IMR-90 (cell line): ENCODE results near the gene TP53BP1. TPM values are rescaled to one million over a fixed set of nuclear protein-coding genes. Genes with fewer than 3 reads are reported as not detected.

Experiments used
- ATAC-seq: fragments of 200-7000 bp; cut with Tn5 transposase; 2 replicates; pipeline ENCODE4 v1.9.1; 2020; ENCODE audit warnings: low read depth, mild to moderate bottlenecking, moderate library complexity
- BruUV-seq: library from RNA; stranded (reverse); fragments of 400-500 nt; replicated peaks from 2 replicates; lab custom pipeline; 2021; lab: Mats Ljungman, UMichigan
- CTCF ChIA-PET: fragments of 300-600 bp; formaldehyde crosslinking; extraction: SDS; loops from one replicate; lab custom pipeline; 2021; ENCODE audit warnings: antibody characterized with exemption; lab: Yijun Ruan, JAX
- POLR2A ChIA-PET: fragments of 300-600 bp; sonication (Branson Sonifier 250); formaldehyde crosslinking; loops from one replicate; lab custom pipeline; 2022; ENCODE audit warnings: antibody characterized with exemption; ENCODE audit not compliant: unreplicated experiment; lab: Charles Lee
- DNase-seq: peaks from one replicate; pipeline ENCODE4 v3.0.0; 2013
- H2AFZ ChIP-seq: replicated peaks from 2 replicates; pipeline ENCODE3; 2013; ENCODE audit warnings: low read length, mild to moderate bottlenecking; ENCODE audit not compliant: poor library complexity
- H2AK5ac ChIP-seq: 2 replicates; pipeline ENCODE4 v1.6.1; 2013; ENCODE audit warnings: low read depth, low read length, inconsistent platforms
- H2AK9ac ChIP-seq: replicated peaks from 2 replicates; pipeline ENCODE3; 2013; ENCODE audit warnings: mild to moderate bottlenecking, low read depth, low read length, moderate library complexity; ENCODE audit not compliant: poor library complexity
- H2BK120ac ChIP-seq: 2 replicates; pipeline ENCODE4 v1.6.1; 2013; ENCODE audit warnings: low read depth, low read length, inconsistent platforms
- H2BK15ac ChIP-seq: 3 replicates; pipeline ENCODE4 v1.6.1; 2013; ENCODE audit warnings: low read depth, low read length, inconsistent platforms
- H2BK20ac ChIP-seq: 2 replicates; pipeline ENCODE4 v1.6.1; 2013; ENCODE audit warnings: low read depth, mild to moderate bottlenecking, inconsistent platforms, low read length, moderate library complexity
- H2BK5ac ChIP-seq: 2 replicates; pipeline ENCODE4 v1.6.1; 2013; ENCODE audit warnings: mild to moderate bottlenecking, low read depth, low read length, inconsistent platforms; ENCODE audit not compliant: poor library complexity, severe bottlenecking
- H3K14ac ChIP-seq: replicated peaks from 2 replicates; pipeline ENCODE4 v1.6.1; 2013; ENCODE audit warnings: low read depth, low read length, inconsistent platforms
- H3K18ac ChIP-seq: 2 replicates; pipeline ENCODE4 v1.6.1; 2013; ENCODE audit warnings: low read depth, low read length, control low read depth
- H3K23ac ChIP-seq: 2 replicates; pipeline ENCODE4 v1.6.1; 2013; ENCODE audit warnings: low read depth, low read length, inconsistent platforms
- H3K27ac ChIP-seq: 2 replicates; pipeline ENCODE4 v1.5.1; 2013; ENCODE audit warnings: mild to moderate bottlenecking, control low read depth, low read length; ENCODE audit not compliant: insufficient read depth
- H3K27me3 ChIP-seq: 2 replicates; pipeline ENCODE4 v1.6.1; 2013; ENCODE audit warnings: low read length; ENCODE audit not compliant: control insufficient read depth, insufficient read depth
- H3K36me3 ChIP-seq: 2 replicates; pipeline ENCODE4 v1.6.1; 2013; ENCODE audit warnings: low read length, mixed read lengths; ENCODE audit not compliant: control insufficient read depth, insufficient read depth
- H3K4ac ChIP-seq: 2 replicates; pipeline ENCODE4 v1.6.1; 2013; ENCODE audit warnings: low read depth, low read length, inconsistent platforms
- H3K4me1 ChIP-seq: 2 replicates; pipeline ENCODE4 v1.6.1; 2013; ENCODE audit warnings: low read length, mixed read lengths; ENCODE audit not compliant: control insufficient read depth, insufficient read depth
- H3K4me2 ChIP-seq: 2 replicates; pipeline ENCODE4 v1.6.1; 2013; ENCODE audit warnings: low read depth, mild to moderate bottlenecking, control low read depth, low read length, moderate library complexity
- H3K4me3 ChIP-seq: 2 replicates; pipeline ENCODE4 v1.5.1; 2013; ENCODE audit warnings: low read depth, mild to moderate bottlenecking, control low read depth, low read length, moderate library complexity; ENCODE audit not compliant: insufficient read depth
- H3K56ac ChIP-seq: 2 replicates; pipeline ENCODE4 v1.6.1; 2013; ENCODE audit warnings: low read length, inconsistent platforms; ENCODE audit not compliant: insufficient read depth; ENCODE audit errors: extremely low read depth
- H3K79me1 ChIP-seq, 2 experiments: 2 replicates each; pipeline ENCODE4 v1.6.1; 2013; ENCODE audit warnings: low read length in 2 of 2, inconsistent platforms in 1 of 2, low read depth in 1 of 2
- H3K9ac ChIP-seq: 2 replicates; pipeline ENCODE4 v1.6.1; 2013; ENCODE audit warnings: low read depth, low read length, control low read depth
- H3K9me1 ChIP-seq: 2 replicates; pipeline ENCODE4 v1.6.1; 2013; ENCODE audit warnings: low read length, inconsistent platforms; ENCODE audit not compliant: insufficient read depth
- H3K9me3 ChIP-seq: 2 replicates; pipeline ENCODE4 v1.6.1; 2013; ENCODE audit warnings: low read length; ENCODE audit not compliant: control insufficient read depth, insufficient read depth
- H4K20me1 ChIP-seq: 2 replicates; pipeline ENCODE4 v1.6.1; 2013; ENCODE audit warnings: low read length, inconsistent platforms; ENCODE audit not compliant: insufficient read depth
- H4K5ac ChIP-seq: 2 replicates; pipeline ENCODE4 v1.6.1; 2013; ENCODE audit warnings: mild to moderate bottlenecking, low read depth, low read length, control low read depth
- H4K8ac ChIP-seq, 2 experiments: 2 replicates each; pipeline ENCODE4 v1.6.1; 2013; ENCODE audit warnings: low read depth in 2 of 2, low read length in 2 of 2, control low read depth in 1 of 2, inconsistent platforms in 1 of 2
- H4K91ac ChIP-seq: 2 replicates; pipeline ENCODE4 v1.6.1; 2013; ENCODE audit warnings: low read depth, low read length, inconsistent platforms; ENCODE audit not compliant: insufficient read depth
- RCOR1 ChIP-seq: IDR thresholded peaks from 2 replicates; pipeline ENCODE4 v1.6.1; 2012; ENCODE audit warnings: mild to moderate bottlenecking, low read length, improper control_type of control experiment; ENCODE audit not compliant: insufficient replicate concordance
- WGBS, 2 experiments: methylation state at CpG; one replicate each; pipeline versions ENCODE4 v1.1.5 to v1.1.7; 2013; ENCODE audit warnings: missing lambda C conversion rate in 2 of 2; ENCODE audit not compliant: insufficient read length in 1 of 2; ENCODE audit errors: extremely low coverage in 2 of 2; 5-methylcytosine and 5-hydroxymethylcytosine counted together
- dilution Hi-C: fragments of 300-500 bp; cut with HindIII; formaldehyde crosslinking; loops from one replicate; pipeline ENCODE4 v1.14.3; 2018; ENCODE audit warnings: low sequenced_read_pairs; ENCODE audit not compliant: unreplicated experiment
- in situ Hi-C: fragments of 300-500 bp; cut with MboI; formaldehyde crosslinking; loops from 3 replicates; pipeline ENCODE4 v1.14.3; 2019; ENCODE audit warnings: low sequenced_read_pairs, inconsistent platforms, mixed read lengths
- intact Hi-C: fragments of 100-400 bp; cut with micrococcal nuclease; formaldehyde crosslinking; loops from 2 replicates; pipeline ENCODE4 v1.10.0; 2022
- polyA plus RNA-seq, 3 experiments: library from polyadenylated mRNA; depleted of rRNA; stranded (reverse); fragments of >200 nt; gene quantifications; 2 replicates each; pipeline ENCODE4 v1.2.3, GENCODE V29; 2012; ENCODE audit warnings: low replicate concordance in 1 of 3
- total RNA-seq: library from RNA; depleted of rRNA; stranded (reverse); fragments of >200 nt; gene quantifications from 2 replicates; pipeline ENCODE4 v1.2.3, GENCODE V29; 2012

Gene TP53BP1
- total and polyA plus RNA-seq, 2 of the 4 experiments (the other 2 are of a cell fraction), result 36.3 to 64.5 TPM

DNA sequence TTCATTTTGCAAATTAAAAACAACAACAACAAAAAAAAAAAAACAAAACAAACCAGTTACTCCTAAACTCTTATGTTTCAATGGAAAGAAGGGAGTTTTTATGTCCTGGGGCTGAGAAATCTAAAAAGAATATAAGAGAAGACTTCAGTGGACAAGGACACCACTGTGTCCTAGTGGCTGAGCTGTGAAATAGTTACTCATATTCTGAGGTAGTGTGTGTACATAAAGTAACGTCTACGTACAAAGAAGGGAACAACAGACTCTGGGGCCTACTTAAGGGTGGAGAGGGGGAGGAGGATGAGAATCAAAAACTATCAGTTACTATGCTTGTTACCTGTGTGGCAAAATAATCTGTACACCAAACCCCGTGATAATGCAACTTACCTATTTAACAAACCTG lies 6.0 kb upstream of the TP53BP1 start:
- Histone ChIP-seq H2AK9ac (no peak overlapping the region), H3K56ac (no peak overlapping the region)

More for the DNA sequence above, 6.0 kb upstream of the TP53BP1 start:
- peaks cover 2% of the 10 kb centered on the region; the same call in 1 of the 2 replicates for H3K4me1 ChIP-seq
- H3K9me1 ChIP-seq, result no peaks in the 10 kb centered on the region
- no peak overlapping the region for H3K18ac ChIP-seq
- H3K36me3 ChIP-seq, result no peaks in the 10 kb centered on the region
- H3K4ac ChIP-seq, result no peak overlapping the region
- no peak for DNase-seq
- H3K4me2 ChIP-seq, result no peak overlapping the region
- dilution Hi-C loops (no loop called here), intact Hi-C loops (no loop called here), in situ Hi-C loops (no loop called here)
- no peak overlapping the region for H3K9ac ChIP-seq
- H2BK5ac ChIP-seq, result no peak overlapping the region
- no TSS peak for BruUV-seq
- POLR2A ChIA-PET, result no interaction called here
- no peak overlapping the region for H2BK20ac ChIP-seq
- no CpG with 5 or more reads among the region's 3 CpGs for WGBS, 2 experiments
- H4K20me1 ChIP-seq, result no peaks in the 10 kb centered on the region
- no peak overlapping the region for H3K23ac ChIP-seq
- no peak overlapping the region for H4K91ac ChIP-seq
- no peak overlapping the region for H4K8ac ChIP-seq
- no peak overlapping the region for H2BK15ac ChIP-seq
- H3K27ac ChIP-seq, result no peak overlapping the region
- CTCF ChIA-PET, result no interaction called here
- ATAC-seq, result no peak
- H2AK5ac ChIP-seq, result no peak overlapping the region
- H3K79me1 ChIP-seq, result no peaks in the 10 kb centered on the region
- H2BK120ac ChIP-seq, result no peak overlapping the region
- H4K5ac ChIP-seq, result no peak overlapping the region
- H3K4me3 ChIP-seq, result no peak overlapping the region
- H3K9me3 ChIP-seq, result no peaks in the 10 kb centered on the region
- no peak for TF ChIP-seq RCOR1
- H2AFZ ChIP-seq, result no peak overlapping the region
- H3K27me3 ChIP-seq, result no peaks in the 10 kb centered on the region
- no peak overlapping the region for H3K14ac ChIP-seq
